SU-DHL-6 (cell line): Measurements from ENCODE around the gene DAPL1.

Experiments
- H2AFZ ChIP-seq: fragments of 200-600 bp; sonication (generic); 2 replicates; pipeline ENCODE4 v1.6.1; 2014; ENCODE audit warnings: low read depth, mild to moderate bottlenecking, moderate library complexity, mixed read lengths, antibody characterized with exemption, low read length; ENCODE audit not compliant: severe bottlenecking
- H3F3A ChIP-seq: fragments of 200-600 bp; shearing (Covaris generic); 2 replicates; pipeline ENCODE4 v1.6.0; 2016; ENCODE audit warnings: antibody characterized with exemption, mild to moderate bottlenecking; ENCODE audit not compliant: insufficient read depth
- H3K27ac ChIP-seq: fragments of 200-600 bp; sonication (generic); 2 replicates; pipeline ENCODE4 v1.5.1; 2016; ENCODE audit warnings: low read depth, mild to moderate bottlenecking, low read length, moderate library complexity, mixed read lengths
- H3K27me3 ChIP-seq: fragments of 200-600 bp; sonication (generic), shearing (Covaris generic); 2 replicates; pipeline ENCODE4 v1.6.0; 2014; ENCODE audit warnings: mild to moderate bottlenecking, low read length
- H3K36me3 ChIP-seq: fragments of 200-600 bp; sonication (generic); 2 replicates; pipeline ENCODE4 v1.6.1; 2014; ENCODE audit warnings: mild to moderate bottlenecking, low read length, mixed read lengths
- H3K4me2 ChIP-seq: fragments of 300-600, 200-600 bp; shearing (Covaris generic), sonication (generic); 2 replicates; pipeline ENCODE4 v1.6.0; 2014; ENCODE audit warnings: low read length, low read depth, mild to moderate bottlenecking; ENCODE audit not compliant: poor library complexity, severe bottlenecking
- H3K4me3 ChIP-seq: fragments of 200-600 bp; sonication (generic); 2 replicates; pipeline ENCODE4 v1.5.1; 2014; ENCODE audit warnings: antibody characterized with exemption, low read length, mild to moderate bottlenecking, mixed read lengths; ENCODE audit not compliant: insufficient read depth, poor library complexity, severe bottlenecking
- H3K79me2 ChIP-seq: fragments of 200-600 bp; sonication (generic); 2 replicates; pipeline ENCODE4 v1.6.1; 2014; ENCODE audit warnings: mild to moderate bottlenecking, low read length, moderate library complexity; ENCODE audit not compliant: insufficient read depth
- H3K9ac ChIP-seq: fragments of 200-600 bp; sonication (generic); 2 replicates; pipeline ENCODE4 v1.7.0; 2014; ENCODE audit warnings: mild to moderate bottlenecking, low read length
- H3K9me2 ChIP-seq: fragments of 200-600 bp; sonication (generic); replicated peaks from 2 replicates; pipeline ENCODE4 v1.6.1; 2014; ENCODE audit warnings: low read length; ENCODE audit not compliant: insufficient read depth
- H3K9me3 ChIP-seq: fragments of 200-600 bp; sonication (generic); 2 replicates; pipeline ENCODE4 v1.6.1; 2014; ENCODE audit warnings: low read length, mixed read lengths; ENCODE audit not compliant: insufficient read depth
- H4K20me1 ChIP-seq: fragments of 200-600 bp; sonication (generic); 2 replicates; pipeline ENCODE4 v1.6.1; 2014; ENCODE audit warnings: low read depth, mild to moderate bottlenecking, antibody characterized with exemption, low read length, moderate library complexity, mixed read lengths
- CTCF ChIP-seq: fragments of 200-600 bp; sonication (generic); IDR thresholded peaks from one replicate; pipeline ENCODE4 v1.5.1; 2017; ENCODE audit warnings: antibody characterized with exemption, mild to moderate bottlenecking, low read length, moderate library complexity; ENCODE audit not compliant: insufficient read depth, poor library complexity, severe bottlenecking
- EZH2phosphoT487 ChIP-seq: fragments of 200-600 bp; sonication (generic), shearing (Covaris generic); conservative IDR thresholded peaks from 2 replicates; pipeline ENCODE4 v1.6.1; 2018; ENCODE audit warnings: mild to moderate bottlenecking, antibody characterized with exemption, low read length, moderate library complexity, mixed read lengths

DAPL1 gene

GRCh38 chr2:158753641-158754611 lies 41.2 kb upstream of the DAPL1 start:
- Histone ChIP-seq H3K9me2 (no peaks in the 10 kb centered on the region), H3K36me3 (no peaks in the 10 kb centered on the region), H3K27me3 (no peaks in the 10 kb centered on the region), H3K9me3 (no peaks in the 10 kb centered on the region), H3K4me2 (no peak overlapping the region), H3K4me3 (no peak overlapping the region), H3K79me2 (no peaks in the 10 kb centered on the region), H2AFZ (no peak overlapping the region), H3K27ac (no peak overlapping the region), H3K9ac (no peak overlapping the region), H4K20me1 (no peaks in the 10 kb centered on the region), H3F3A (no peaks in the 10 kb centered on the region)
- TF ChIP-seq CTCF (peak; percentile 78), EZH2phosphoT487 (no peak)

- TF ChIP-seq EZH2phosphoT487 (no peak), CTCF (peak; percentile 24)
- Histone ChIP-seq H3K27me3 (no peaks in the 10 kb centered on the region), H3K27ac (no peak overlapping the region), H3K9me2 (no peaks in the 10 kb centered on the region), H3K36me3 (no peaks in the 10 kb centered on the region), H3K79me2 (no peaks in the 10 kb centered on the region), H3K4me2 (no peak overlapping the region), H3K4me3 (no peak overlapping the region), H2AFZ (no peak overlapping the region), H4K20me1 (no peaks in the 10 kb centered on the region), H3F3A (no peaks in the 10 kb centered on the region), H3K9ac (no peak overlapping the region), H3K9me3 (no peaks in the 10 kb centered on the region)
Measured at GRCh38 chr2:158755310-158756087, 39.6 kb upstream of the DAPL1 start.

- Histone ChIP-seq H2AFZ (no peak overlapping the region), H4K20me1 (no peaks in the 10 kb centered on the region), H3K79me2 (no peaks in the 10 kb centered on the region), H3K9ac (no peak overlapping the region), H3K4me2 (no peak overlapping the region), H3K9me2 (no peaks in the 10 kb centered on the region), H3K9me3 (no peaks in the 10 kb centered on the region), H3K4me3 (no peak overlapping the region), H3K36me3 (no peaks in the 10 kb centered on the region), H3K27ac (no peak overlapping the region), H3F3A (no peaks in the 10 kb centered on the region), H3K27me3 (no peaks in the 10 kb centered on the region)
- no peak for TF ChIP-seq CTCF
- no peak for TF ChIP-seq EZH2phosphoT487
Measured at GRCh38 chr2:158756331-158756730, 38.8 kb upstream of the DAPL1 start.
